Left ventricle myocardium inferior (tissue), 1 donor: ENCODE measurements around the gene SGMS1. TPM values are rescaled to one million over a fixed set of nuclear protein-coding genes. Genes with fewer than 3 reads are reported as not detected.

Source experiments
- DNase-seq: peaks from one replicate; pipeline ENCODE4 v3.0.0-alpha.2; 2020
- H3K27ac ChIP-seq: fragments of 200-600 bp; replicated peaks from 2 replicates; pipeline ENCODE4 v1.8.0; 2021
- H3K27me3 ChIP-seq: fragments of 200-600 bp; 2 replicates; pipeline ENCODE4 v1.8.0; 2021; ENCODE audit warnings: low read depth
- H3K36me3 ChIP-seq: fragments of 200-600 bp; 2 replicates; pipeline ENCODE4 v1.8.0; 2021
- H3K4me1 ChIP-seq: fragments of 200-600 bp; 2 replicates; pipeline ENCODE4 v1.8.0; 2021
- H3K4me3 ChIP-seq: fragments of 200-600 bp; 2 replicates; pipeline ENCODE4 v1.8.0; 2021; ENCODE audit warnings: mild to moderate bottlenecking, moderate library complexity
- H3K9me3 ChIP-seq: fragments of 200-600 bp; replicated peaks from 2 replicates; pipeline ENCODE4 v1.8.0; 2021
- intact Hi-C: fragments of 100-400 bp; cut with micrococcal nuclease; formaldehyde crosslinking; loops from one replicate; pipeline ENCODE4 v1.11.0; 2022
- total RNA-seq: library from RNA; stranded (reverse); fragmentation: NEBNext Ultra II Directional; extraction: Animal tissue kit (Norgen Biotek cat#: 25700); gene quantifications from one replicate; pipeline ENCODE4 v1.2.1, GENCODE V29; 2021
- TF ChIP-seq, protein P1 (sequence below): fragments of 200-600 bp; IDR thresholded peaks from 2 replicates; pipeline ENCODE4 v1.8.0; 2021; ENCODE audit warnings: antibody characterized with exemption, mild to moderate bottlenecking, borderline replicate concordance
- donor health status: DM: no; HTN: yes; CAD: no; lungs with severe emphysema.

The SGMS1 gene
- total RNA-seq, 1 donor from 2014 or later: 18.6 TPM

DNA sequence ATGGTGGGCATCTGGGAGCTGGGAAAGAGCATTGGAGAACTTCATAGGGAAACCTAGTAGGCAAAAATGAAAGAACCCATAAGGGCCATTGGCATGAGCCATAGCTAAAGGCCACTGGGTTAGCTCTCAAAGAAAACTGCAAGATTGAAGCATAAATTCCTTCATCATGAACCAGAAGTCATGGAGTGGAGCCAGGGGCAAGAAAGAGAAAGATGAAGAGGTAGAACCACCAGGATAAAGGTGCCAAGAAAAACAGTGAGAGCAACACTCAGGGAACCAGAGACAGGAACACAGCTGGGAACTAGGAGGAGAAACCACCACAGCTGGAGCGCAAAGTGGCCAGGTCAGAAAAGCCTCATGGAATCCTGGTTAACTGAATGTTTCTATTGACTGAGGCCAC lies 11.5 kb upstream of the SGMS1 start:
- no peak for DNase-seq
- H3K27me3 ChIP-seq: no peaks in the 10 kb centered on the region
- no peak overlapping the region for H3K4me3 ChIP-seq
- no peaks in the 10 kb centered on the region for H3K9me3 ChIP-seq
- TF ChIP-seq, protein P1, sequence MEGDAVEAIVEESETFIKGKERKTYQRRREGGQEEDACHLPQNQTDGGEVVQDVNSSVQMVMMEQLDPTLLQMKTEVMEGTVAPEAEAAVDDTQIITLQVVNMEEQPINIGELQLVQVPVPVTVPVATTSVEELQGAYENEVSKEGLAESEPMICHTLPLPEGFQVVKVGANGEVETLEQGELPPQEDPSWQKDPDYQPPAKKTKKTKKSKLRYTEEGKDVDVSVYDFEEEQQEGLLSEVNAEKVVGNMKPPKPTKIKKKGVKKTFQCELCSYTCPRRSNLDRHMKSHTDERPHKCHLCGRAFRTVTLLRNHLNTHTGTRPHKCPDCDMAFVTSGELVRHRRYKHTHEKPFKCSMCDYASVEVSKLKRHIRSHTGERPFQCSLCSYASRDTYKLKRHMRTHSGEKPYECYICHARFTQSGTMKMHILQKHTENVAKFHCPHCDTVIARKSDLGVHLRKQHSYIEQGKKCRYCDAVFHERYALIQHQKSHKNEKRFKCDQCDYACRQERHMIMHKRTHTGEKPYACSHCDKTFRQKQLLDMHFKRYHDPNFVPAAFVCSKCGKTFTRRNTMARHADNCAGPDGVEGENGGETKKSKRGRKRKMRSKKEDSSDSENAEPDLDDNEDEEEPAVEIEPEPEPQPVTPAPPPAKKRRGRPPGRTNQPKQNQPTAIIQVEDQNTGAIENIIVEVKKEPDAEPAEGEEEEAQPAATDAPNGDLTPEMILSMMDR: no peak
- H3K27ac ChIP-seq: no peak overlapping the region
- H3K4me1 ChIP-seq: no peaks in the 10 kb centered on the region
- H3K36me3 ChIP-seq: no peaks in the 10 kb centered on the region
- intact Hi-C loops: no loop called here

DNA sequence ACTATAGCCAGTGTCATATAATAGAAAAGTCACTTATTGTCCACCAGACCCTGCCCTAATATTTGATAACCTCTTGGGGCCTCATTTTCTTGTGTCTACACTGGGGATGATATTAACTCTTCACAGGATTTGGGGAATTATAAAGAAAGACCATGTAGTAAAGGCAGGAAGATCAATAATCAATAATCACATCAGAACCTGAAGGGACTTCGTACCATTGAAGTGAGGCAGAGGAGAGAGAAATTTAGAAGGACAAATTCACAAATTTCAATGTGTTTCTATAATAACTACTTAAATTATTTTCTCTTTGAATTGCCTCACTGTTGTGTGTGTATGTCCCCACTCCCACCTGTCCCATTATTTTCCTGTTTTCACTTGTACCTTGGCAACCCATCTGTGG lies 10.7 kb upstream of the SGMS1 start:
- Histone ChIP-seq H3K36me3 (no peaks in the 10 kb centered on the region), H3K9me3 (no peaks in the 10 kb centered on the region), H3K4me1 (no peaks in the 10 kb centered on the region), H3K27me3 (no peaks in the 10 kb centered on the region), H3K4me3 (no peak overlapping the region), H3K27ac (no peak overlapping the region)
- intact Hi-C loops: no loop called here
- no peak for DNase-seq
- TF ChIP-seq, protein P1: no peak

DNA sequence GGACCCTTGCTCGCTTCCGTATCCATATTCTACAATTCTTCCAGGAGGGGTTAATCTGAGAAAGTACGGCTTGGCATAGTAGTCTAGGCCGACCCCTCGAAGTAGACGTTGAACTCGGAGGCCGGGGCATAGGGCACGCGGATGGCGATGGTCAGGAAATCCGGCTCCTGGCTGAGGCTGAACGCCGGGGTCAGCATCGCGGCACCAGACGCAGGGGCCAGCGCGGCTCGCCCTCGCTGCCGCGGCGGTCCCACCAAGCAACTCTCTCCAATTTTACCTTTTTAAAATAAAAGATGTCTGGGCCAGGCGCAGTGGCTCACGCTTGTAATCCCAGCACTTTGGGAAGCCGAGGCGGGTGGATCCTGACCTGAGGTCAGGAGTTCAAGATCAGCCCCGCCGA lies 7.3 kb upstream of the SGMS1 start:
- intact Hi-C loops: no loop called here
- Histone ChIP-seq H3K27ac (no peak overlapping the region), H3K27me3 (no peaks in the 10 kb centered on the region), H3K36me3 (no peaks in the 10 kb centered on the region), H3K4me3 (no peak overlapping the region), H3K9me3 (no peaks in the 10 kb centered on the region), H3K4me1 (peaks cover 3% of the 10 kb centered on the region)
- no peak for DNase-seq
- TF ChIP-seq, protein P1: no peak

DNA sequence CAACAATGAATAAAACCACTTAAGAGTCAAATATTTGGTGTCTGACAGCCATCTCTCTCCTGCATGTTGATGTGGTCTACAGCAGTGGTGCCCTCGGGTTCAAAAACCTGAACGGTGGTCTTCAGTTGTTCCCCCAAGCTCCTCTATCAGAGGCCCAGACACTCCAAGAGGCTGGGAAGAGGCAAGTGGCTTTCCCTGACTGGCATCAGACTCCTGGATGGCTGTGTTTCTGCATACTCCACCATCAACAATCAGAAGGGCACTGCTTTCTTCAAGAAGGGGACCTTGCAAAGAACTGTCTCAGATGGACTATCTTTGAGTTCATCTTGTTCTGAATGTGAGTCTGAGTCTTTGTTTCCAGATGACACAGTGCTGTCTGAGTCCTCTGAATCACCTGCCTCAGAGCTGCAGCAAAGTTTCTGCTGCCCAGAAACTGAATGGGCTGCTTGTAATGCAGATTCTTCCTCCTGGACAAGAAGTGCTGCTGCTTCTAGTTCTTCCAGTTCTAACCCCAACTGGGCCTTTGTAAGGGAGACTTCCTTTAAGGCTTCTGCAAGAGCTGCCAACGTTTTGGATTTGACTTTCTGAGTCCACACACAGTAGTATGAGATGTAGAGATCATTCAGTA lies 5.9 kb upstream of the SGMS1 start:
- Histone ChIP-seq H3K27me3 (no peaks in the 10 kb centered on the region), H3K9me3 (no peaks in the 10 kb centered on the region), H3K4me1 (peaks cover 17% of the 10 kb centered on the region), H3K36me3 (no peaks in the 10 kb centered on the region), H3K27ac (no peak overlapping the region), H3K4me3 (no peak overlapping the region)
- intact Hi-C loops: loop anchor here (10.0 kb wide), 2 partner anchors 215 to 325 kb away; no protein-coding TSS in a partner anchor
- DNase-seq: no peak
- TF ChIP-seq, protein P1: no peak

DNA sequence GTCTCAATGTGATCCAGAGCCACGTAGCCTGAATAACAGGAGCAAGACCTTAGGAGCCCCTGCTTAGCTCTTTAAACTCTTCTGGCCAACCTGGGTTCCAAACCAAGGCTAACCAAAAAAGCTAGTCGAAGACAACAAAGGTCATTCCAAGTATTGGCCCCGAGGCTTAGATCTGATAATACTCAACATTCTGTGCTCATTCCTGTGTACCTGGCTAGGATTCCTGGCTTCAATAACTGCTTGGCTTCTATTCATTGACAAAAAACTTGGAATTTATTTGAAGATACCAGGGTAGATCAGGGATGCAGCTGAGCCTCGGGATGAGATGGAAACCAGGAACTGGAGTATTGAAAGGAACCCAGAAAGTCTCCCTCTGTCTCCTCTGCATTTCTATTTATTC lies 4.1 kb upstream of the SGMS1 start:
- intact Hi-C loops: loop anchor here (10.0 kb wide), 2 partner anchors 213 to 323 kb away; no protein-coding TSS in a partner anchor
- peaks cover 26% of the 10 kb centered on the region for H3K4me1 ChIP-seq
- H3K4me3 ChIP-seq: no peak overlapping the region
- TF ChIP-seq, protein P1: no peak
- no peak overlapping the region for H3K27ac ChIP-seq
- DNase-seq: no peak
- no peaks in the 10 kb centered on the region for H3K36me3 ChIP-seq
- H3K9me3 ChIP-seq: no peaks in the 10 kb centered on the region
- H3K27me3 ChIP-seq: no peaks in the 10 kb centered on the region
